Measurements from ENCODE around the gene OR7G1. TPM values are rescaled to one million over a fixed set of nuclear protein-coding genes. Genes with fewer than 3 reads are reported as not detected.

The OR7G1 gene
- total RNA-seq, 1 experiment from 2014 or later = not detected

DNA sequence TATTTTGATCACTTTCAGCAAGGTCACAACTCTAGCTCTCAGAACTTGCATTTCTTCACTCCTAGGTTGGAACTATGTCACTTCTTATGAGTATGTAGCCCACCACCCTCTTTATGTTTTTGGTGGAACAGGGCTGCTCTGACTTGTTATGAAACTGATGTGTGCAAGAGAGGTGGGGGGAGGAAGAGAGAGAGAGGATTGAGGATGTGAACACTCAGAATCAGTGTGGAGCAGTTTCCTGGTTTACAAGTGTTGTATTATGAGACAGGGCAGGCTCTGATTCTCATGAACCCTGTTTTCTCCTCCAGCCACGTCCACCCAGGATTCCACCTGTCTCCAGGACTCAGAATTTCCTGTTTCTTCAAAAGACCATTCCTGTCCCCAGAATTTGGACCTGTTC is 40.7 kb upstream of the OR7G1 start:
- DNase-seq (ENCODE audit: unreplicated experiment) = no peak
- Mint-ChIP-seq H3K27ac (ENCODE audit: low read depth, unreplicated experiment) (peak overlapping the region; percentile 27), H3K4me1 (ENCODE audit: insufficient read depth, unreplicated experiment) (no peaks in the 10 kb centered on the region), H3K27me3 (ENCODE audit: insufficient read depth, unreplicated experiment) (no peaks in the 10 kb centered on the region), H3K36me3 (ENCODE audit: insufficient read depth, unreplicated experiment) (peaks cover 95% of the 10 kb centered on the region), H3K9me3 (ENCODE audit: unreplicated experiment) (peaks cover 31% of the 10 kb centered on the region), H3K4me3 (ENCODE audit: unreplicated experiment) (no peak overlapping the region)
- intact Hi-C loops (cut with micrococcal nuclease) = no loop called here
- POLR2A ChIA-PET = no interaction called here
- TF ChIP-seq, protein P1, sequence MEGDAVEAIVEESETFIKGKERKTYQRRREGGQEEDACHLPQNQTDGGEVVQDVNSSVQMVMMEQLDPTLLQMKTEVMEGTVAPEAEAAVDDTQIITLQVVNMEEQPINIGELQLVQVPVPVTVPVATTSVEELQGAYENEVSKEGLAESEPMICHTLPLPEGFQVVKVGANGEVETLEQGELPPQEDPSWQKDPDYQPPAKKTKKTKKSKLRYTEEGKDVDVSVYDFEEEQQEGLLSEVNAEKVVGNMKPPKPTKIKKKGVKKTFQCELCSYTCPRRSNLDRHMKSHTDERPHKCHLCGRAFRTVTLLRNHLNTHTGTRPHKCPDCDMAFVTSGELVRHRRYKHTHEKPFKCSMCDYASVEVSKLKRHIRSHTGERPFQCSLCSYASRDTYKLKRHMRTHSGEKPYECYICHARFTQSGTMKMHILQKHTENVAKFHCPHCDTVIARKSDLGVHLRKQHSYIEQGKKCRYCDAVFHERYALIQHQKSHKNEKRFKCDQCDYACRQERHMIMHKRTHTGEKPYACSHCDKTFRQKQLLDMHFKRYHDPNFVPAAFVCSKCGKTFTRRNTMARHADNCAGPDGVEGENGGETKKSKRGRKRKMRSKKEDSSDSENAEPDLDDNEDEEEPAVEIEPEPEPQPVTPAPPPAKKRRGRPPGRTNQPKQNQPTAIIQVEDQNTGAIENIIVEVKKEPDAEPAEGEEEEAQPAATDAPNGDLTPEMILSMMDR (IDR thresholded peaks at IDR 0.05; ENCODE audit: unreplicated experiment) = no peak
- BruUV-seq (replicated peaks) = no TSS peak
- CTCF ChIA-PET = interaction anchor here (0.6 kb wide), 1 partner anchor 469 kb away, joined by 4 read pairs; no protein-coding TSS in a partner anchor

DNA sequence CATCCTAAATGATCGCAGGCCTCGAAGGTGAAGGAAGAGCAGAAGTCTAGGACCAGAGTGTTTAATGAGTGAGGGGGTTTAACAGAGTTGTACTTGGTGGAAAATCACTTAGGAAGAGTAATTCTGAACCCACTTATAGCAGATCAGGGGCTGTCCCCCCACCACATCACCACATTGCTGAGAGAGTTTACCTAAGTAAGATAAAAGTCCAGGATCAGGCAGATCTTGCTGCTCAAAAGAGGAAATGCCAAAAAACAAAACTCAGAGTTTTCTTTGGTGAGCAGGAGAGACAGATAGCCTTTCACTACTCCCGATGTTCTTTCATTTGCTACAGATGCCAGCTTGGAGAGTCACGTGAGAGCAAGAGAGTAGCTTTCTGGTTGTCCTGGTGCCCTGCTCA is 40.0 kb upstream of the OR7G1 start:
- H3K4me3 Mint-ChIP-seq (ENCODE audit: unreplicated experiment) = no peak overlapping the region
- ChIA-PET CTCF (interaction anchor here (0.6 kb wide), 1 partner anchor 470 kb away, joined by 4 read pairs; no protein-coding TSS in a partner anchor), POLR2A (no interaction called here)
- DNase-seq (ENCODE audit: unreplicated experiment) = no peak
- H3K27me3 Mint-ChIP-seq (ENCODE audit: insufficient read depth, unreplicated experiment) = no peaks in the 10 kb centered on the region
- BruUV-seq (replicated peaks) = no TSS peak
- H3K27ac Mint-ChIP-seq (ENCODE audit: low read depth, unreplicated experiment) = no peak overlapping the region
- TF ChIP-seq, protein P1 (IDR thresholded peaks at IDR 0.05; ENCODE audit: unreplicated experiment) = no peak
- peaks cover 3% of the 10 kb centered on the region for H3K4me1 Mint-ChIP-seq (ENCODE audit: insufficient read depth, unreplicated experiment)
- intact Hi-C loops (cut with micrococcal nuclease) = no loop called here
- H3K36me3 Mint-ChIP-seq (ENCODE audit: insufficient read depth, unreplicated experiment) = peaks cover 88% of the 10 kb centered on the region
- H3K9me3 Mint-ChIP-seq (ENCODE audit: unreplicated experiment) = peaks cover 38% of the 10 kb centered on the region

DNA sequence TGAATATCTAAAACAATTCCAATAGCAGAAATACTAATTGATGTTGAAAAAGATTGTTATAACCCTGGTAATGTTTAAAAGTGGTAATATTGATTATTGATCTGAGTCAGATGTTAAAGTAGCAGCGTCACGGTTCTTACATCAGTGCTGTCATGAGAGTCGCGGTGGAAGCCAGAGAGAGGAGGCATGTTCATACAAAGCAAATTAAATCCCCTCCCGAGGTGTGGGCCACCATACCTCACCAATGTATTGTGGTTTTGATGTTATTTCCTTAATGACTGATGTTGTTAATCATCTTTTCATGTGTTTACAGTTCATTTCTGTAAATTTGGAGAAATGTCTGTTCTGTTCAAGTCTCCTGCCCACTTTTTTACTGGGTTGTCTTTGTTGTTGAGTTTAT is 35.8 kb upstream of the OR7G1 start:
- POLR2A ChIA-PET = no interaction called here
- no TSS peak for BruUV-seq (replicated peaks)
- TF ChIP-seq, protein P1 (IDR thresholded peaks at IDR 0.05; ENCODE audit: unreplicated experiment) = no peak
- Mint-ChIP-seq H3K36me3 (ENCODE audit: insufficient read depth, unreplicated experiment) (peaks cover 82% of the 10 kb centered on the region), H3K4me3 (ENCODE audit: unreplicated experiment) (no peak overlapping the region), H3K4me1 (ENCODE audit: insufficient read depth, unreplicated experiment) (peaks cover 21% of the 10 kb centered on the region), H3K9me3 (ENCODE audit: unreplicated experiment) (peaks cover 62% of the 10 kb centered on the region), H3K27ac (ENCODE audit: low read depth, unreplicated experiment) (no peak overlapping the region), H3K27me3 (ENCODE audit: insufficient read depth, unreplicated experiment) (no peaks in the 10 kb centered on the region)
- DNase-seq (ENCODE audit: unreplicated experiment) = no peak
- CTCF ChIA-PET = no interaction called here
- intact Hi-C loops (cut with micrococcal nuclease) = no loop called here

DNA sequence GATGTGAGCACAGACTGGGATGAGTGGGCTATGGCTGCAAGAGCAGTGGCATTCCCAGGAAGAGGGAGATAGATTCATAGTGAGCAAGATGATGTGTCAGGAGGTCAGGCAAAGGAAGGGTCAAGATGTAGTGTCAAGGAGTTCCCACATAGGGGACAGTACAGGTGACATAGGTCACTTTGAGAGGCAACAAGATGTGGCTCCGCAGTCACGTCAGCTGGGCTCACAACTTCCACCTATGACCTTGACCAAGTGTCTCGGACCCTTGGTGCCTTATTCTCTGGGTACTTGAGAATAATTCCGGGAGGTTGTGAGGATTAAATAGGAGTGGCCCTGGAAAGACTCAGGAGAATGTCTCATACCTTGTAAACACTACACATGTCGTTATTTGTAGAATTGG is 35.1 kb upstream of the OR7G1 start:
- intact Hi-C loops (cut with micrococcal nuclease) = no loop called here
- TF ChIP-seq, protein P1 (IDR thresholded peaks at IDR 0.05; ENCODE audit: unreplicated experiment) = no peak
- Mint-ChIP-seq H3K4me3 (ENCODE audit: unreplicated experiment) (no peak overlapping the region), H3K9me3 (ENCODE audit: unreplicated experiment) (peaks cover 64% of the 10 kb centered on the region), H3K27ac (ENCODE audit: low read depth, unreplicated experiment) (no peak overlapping the region), H3K27me3 (ENCODE audit: insufficient read depth, unreplicated experiment) (no peaks in the 10 kb centered on the region), H3K36me3 (ENCODE audit: insufficient read depth, unreplicated experiment) (peaks cover 77% of the 10 kb centered on the region), H3K4me1 (ENCODE audit: insufficient read depth, unreplicated experiment) (peaks cover 21% of the 10 kb centered on the region)
- POLR2A ChIA-PET = no interaction called here
- BruUV-seq (replicated peaks) = no TSS peak
- CTCF ChIA-PET = no interaction called here
- no peak for DNase-seq (ENCODE audit: unreplicated experiment)
